K562 (cell line): ENCODE results near the gene SAMD14. TPM values are rescaled to one million over a fixed set of nuclear protein-coding genes. Genes with fewer than 3 reads are reported as not detected.

Experiments used
- ATAC-seq: fragments of 200-7000 bp; cut with Tn5 transposase; 3 replicates; pipeline ENCODE4 v1.9.1; 2020; ENCODE audit warnings: moderate library complexity
- BruUV-seq: library from RNA; stranded (reverse); fragments of 400-500 nt; replicated peaks from 2 replicates; lab custom pipeline; 2021; lab: Mats Ljungman, UMichigan
- CTCF ChIA-PET: fragments of 300-600 bp; formaldehyde crosslinking; extraction: SDS; loops from one replicate; lab custom pipeline; 2021; ENCODE audit warnings: low intra/inter-chr PET ratio; lab: Yijun Ruan, JAX
- POLR2A ChIA-PET: fragments of 300-600, 350-650 bp; sonication (Branson Sonifier 250); formaldehyde crosslinking; extraction: SDS; loops from one replicate; lab custom pipeline; 2021; ENCODE audit warnings: antibody characterized with exemption, inconsistent platforms; lab: Yijun Ruan, JAX
- DNase-seq, 4 experiments: peaks; one replicate each; pipeline versions ENCODE4 v3.0.0 to v3.0.0-alpha.2; 2011 to 2018; ENCODE audit warnings: low spot score in 3 of 4, mixed read lengths in 3 of 4; ENCODE audit errors: extremely low read depth in 1 of 4
- FAIRE-seq: peaks from 2 replicates; lab custom pipeline; 2011; peaks lifted over from hg19 to GRCh38; lab: Jason Lieb, UNC
- H2AFZ ChIP-seq: 2 replicates; pipeline ENCODE4 v1.6.0; 2011; ENCODE audit warnings: low read depth, low read length, control low read depth, inconsistent platforms
- H3K27ac ChIP-seq: fragments of 200-600 bp; 3 replicates; pipeline ENCODE4 v1.8.0; 2011; ENCODE audit warnings: low read depth, mild to moderate bottlenecking, control low read depth, inconsistent platforms, low read length, moderate library complexity, mixed read lengths; ENCODE audit errors: extremely low read depth
- H3K27me3 ChIP-seq, 2 experiments: fragments of 300-600 bp in 1 of 2; 2 replicates in 1 of 2; 3 replicates in 1 of 2; pipeline versions ENCODE4 v1.6.0 to v1.8.0; 2011; ENCODE audit warnings: inconsistent platforms in 2 of 2, low read length in 2 of 2, mild to moderate bottlenecking in 1 of 2, mixed read lengths in 1 of 2, moderate library complexity in 1 of 2; ENCODE audit not compliant: control insufficient read depth in 2 of 2, insufficient read depth in 2 of 2
- H3K36me3 ChIP-seq: fragments of 300-600 bp; 3 replicates; pipeline ENCODE4 v1.8.0; 2011; ENCODE audit warnings: mild to moderate bottlenecking, low read length, inconsistent platforms; ENCODE audit not compliant: control insufficient read depth, insufficient read depth
- H3K4me1 ChIP-seq, 2 experiments: fragments of 200-600 bp in 1 of 2; replicated peaks in 1 of 2; 2 replicates in 1 of 2; 3 replicates in 1 of 2; pipeline versions ENCODE4 v1.5.1 to v1.8.0; 2011; ENCODE audit warnings: inconsistent platforms in 2 of 2, low read length in 2 of 2, mild to moderate bottlenecking in 1 of 2, mixed read lengths in 1 of 2, moderate library complexity in 1 of 2; ENCODE audit not compliant: control insufficient read depth in 2 of 2, insufficient read depth in 2 of 2
- H3K4me2 ChIP-seq: 2 replicates; pipeline ENCODE4 v1.6.1; 2011; ENCODE audit warnings: low read length, control low read depth, inconsistent platforms, mixed read lengths; ENCODE audit not compliant: insufficient read depth
- H3K4me3 ChIP-seq: fragments of 200-600 bp; sonication (generic), shearing (Covaris generic); 2 replicates; pipeline ENCODE4 v1.5.1; 2016; ENCODE audit warnings: control low read depth, inconsistent platforms
- H3K79me2 ChIP-seq: fragments of 200-600 bp; 3 replicates; pipeline ENCODE4 v1.8.0; 2011; ENCODE audit warnings: low read length, inconsistent platforms; ENCODE audit not compliant: control insufficient read depth, insufficient read depth
- H3K9ac ChIP-seq, 2 experiments: 2 replicates each; pipeline versions ENCODE4 v1.6.0 to v1.6.1; 2011; ENCODE audit warnings: low read depth in 2 of 2, low read length in 2 of 2, control low read depth in 1 of 2, inconsistent platforms in 1 of 2, mild to moderate bottlenecking in 1 of 2, mixed read lengths in 1 of 2; ENCODE audit not compliant: insufficient read depth in 1 of 2
- H3K9me1 ChIP-seq: one replicate; pipeline ENCODE4 v1.6.0; 2011; ENCODE audit warnings: inconsistent platforms, mild to moderate bottlenecking, low read length, moderate library complexity; ENCODE audit not compliant: control insufficient read depth, insufficient read depth
- H3K9me3 ChIP-seq: replicated peaks from 2 replicates; pipeline ENCODE4 v1.5.1; 2011; ENCODE audit warnings: low read depth, low read length, inconsistent platforms; ENCODE audit not compliant: control insufficient read depth, insufficient read depth
- H4K20me1 ChIP-seq: replicated peaks from 2 replicates; pipeline ENCODE4 v1.6.1; 2011; ENCODE audit warnings: low read length, inconsistent platforms, mixed read lengths; ENCODE audit not compliant: control insufficient read depth, insufficient read depth
- ATF4 ChIP-seq: fragments of 450-650 bp; formaldehyde crosslinking; IDR thresholded peaks from 2 replicates; pipeline ENCODE4 v1.4.0; 2022; ENCODE audit warnings: mild to moderate bottlenecking, moderate library complexity
- BRF1 ChIP-seq: IDR thresholded peaks from 3 replicates; pipeline ENCODE4 v1.6.1; 2011; ENCODE audit warnings: borderline replicate concordance, mild to moderate bottlenecking; ENCODE audit not compliant: insufficient read length; ENCODE audit errors: extremely low read depth
- FOSL1 ChIP-seq: fragments of 200-800 bp; sonication (Bioruptor generic); conservative IDR thresholded peaks from 2 replicates; pipeline ENCODE4 v1.6.1; 2016; ENCODE audit warnings: missing genetic modification characterization, missing compliant biosample characterization
- KLF1 ChIP-seq: fragments of 450-650 bp; IDR thresholded peaks from 2 replicates; pipeline ENCODE4 v1.6.1; 2016; ENCODE audit warnings: missing genetic modification characterization, missing compliant biosample characterization
- MTA3 ChIP-seq: fragments of 450-650 bp; formaldehyde crosslinking; IDR thresholded peaks from 2 replicates; pipeline ENCODE4 v1.6.1; 2017; ENCODE audit warnings: mild to moderate bottlenecking, borderline replicate concordance
- NFYB ChIP-seq: IDR thresholded peaks from 2 replicates; pipeline ENCODE4 v1.6.1; 2011; ENCODE audit warnings: mild to moderate bottlenecking, moderate library complexity; ENCODE audit not compliant: insufficient read length; ENCODE audit errors: extremely low read depth
- POLR2A ChIP-seq: fragments of 450-650 bp; conservative IDR thresholded peaks from 2 replicates; pipeline ENCODE4 v1.6.1; 2016
- RBM25 ChIP-seq: fragments of 200-400 bp; formaldehyde crosslinking; IDR thresholded peaks from 2 replicates; pipeline ENCODE4 v1.6.1; 2018; ENCODE audit warnings: low read length, low read depth, moderate library complexity; ENCODE audit not compliant: severe bottlenecking
- TFAM ChIP-seq: fragments of 250-450 bp; sonication (Bioruptor Pico); conservative IDR thresholded peaks from 2 replicates; pipeline ENCODE4 v1.5.0; 2021; ENCODE audit warnings: mild to moderate bottlenecking, moderate library complexity
- ZNF586 ChIP-seq: fragments of 450-650 bp; formaldehyde crosslinking; conservative IDR thresholded peaks from 2 replicates; pipeline ENCODE4 v1.4.0; 2020; ENCODE audit warnings: mild to moderate bottlenecking, moderate library complexity
- ZZZ3 ChIP-seq: fragments of 450-650 bp; IDR thresholded peaks from 2 replicates; pipeline ENCODE4 v1.6.1; 2016; ENCODE audit warnings: antibody characterized with exemption, mild to moderate bottlenecking, moderate library complexity
- WGBS: fragments of 100-300 bp; shearing (Covaris generic); methylation state at CpG from one replicate; pipeline ENCODE4 v1.1.6; 2016; ENCODE audit warnings: low coverage, mixed read lengths; ENCODE audit not compliant: insufficient coverage; ENCODE audit errors: missing lambda C conversion rate; 5-methylcytosine and 5-hydroxymethylcytosine counted together
- in situ Hi-C: fragments of 300-500 bp; cut with MboI; formaldehyde crosslinking; loops from 4 replicates; pipeline ENCODE4 v1.15.0; 2018; ENCODE audit warnings: inconsistent platforms, mixed read lengths
- intact Hi-C: fragments of 100-400 bp; cut with micrococcal nuclease; formaldehyde crosslinking; loops from 2 replicates; pipeline ENCODE4 v1.14.2; 2022
- polyA plus RNA-seq, 8 experiments: library from polyadenylated mRNA; depleted of rRNA in 4 of 8; stranded (reverse) in 5 of 8; unstranded in 3 of 8; fragments of >200 nt; fragmentation: Nextera tagmentation in 2 of 8; fragmentation: Illumina TruSeq in 1 of 8; extraction: Ambion mirVana in 2 of 8; extraction: Trizol in 1 of 8; gene quantifications; 2 replicates each; pipeline versions ENCODE4 v1.2.1 to v1.2.3, GENCODE V29; 2011 to 2014; ENCODE audit warnings: inconsistent platforms in 1 of 8, missing spikeins in 1 of 8
- total RNA-seq, 7 experiments: library from RNA; depleted of rRNA in 6 of 7; stranded (reverse); fragments of >200 nt in 6 of 7; fragmentation: Illumina TruSeq in 2 of 7; extraction: Trizol in 2 of 7; gene quantifications; 2 replicates each; pipeline versions ENCODE4 v1.2.1 to v1.2.3, GENCODE V29; 2011 to 2021; ENCODE audit warnings: low replicate concordance in 1 of 7

SAMD14 gene
- total and polyA plus RNA-seq, 9 of the 15 experiments (the other 6 are each of a cell fraction or from before 2014, with no cell fraction given): 0.04 to 0.07 TPM; not detected in 7

- Histone ChIP-seq H2AFZ (no peak overlapping the region), H3K4me1 (peaks cover 0 to 34% of the 10 kb centered on the region in 2 experiments; a peak in 3 of 5 replicates), H3K4me2 (no peak overlapping the region), H3K27me3 (peaks cover 0 to 6% of the 10 kb centered on the region in 2 experiments; a peak in 2 of 5 replicates), H3K79me2 (no peaks in the 10 kb centered on the region), H3K4me3 (no peak overlapping the region), H3K27ac (peak overlapping the region; percentile 39; the same call in 2 of the 3 replicates), H4K20me1 (peaks cover 10% of the 10 kb centered on the region)
- intact Hi-C loops: no loop called here
- DNase-seq (peak in 1 of 4 experiments; percentile 23), ATAC-seq (peak; percentile 34)
- POLR2A ChIA-PET: interaction anchor here (1.0 to 2.0 kb wide), 2 partner anchors 10 to 19 kb away, joined by 3 to 8 read pairs; no protein-coding TSS in a partner anchor
- in situ Hi-C loops: no loop called here
- WGBS: 48% methylated on average over 7 of the region's 7 CpGs
- BruUV-seq: no TSS peak
- 0 out of 2 replicates have a peak, but pooled peaks have one; percentile 56 for TF ChIP-seq POLR2A
- no peak for TF ChIP-seq NFYB
- TF ChIP-seq TFAM (CRISPR knock-in tag): no peak
- TF ChIP-seq ZNF586 (CRISPR knock-in tag): no peak
- no peak for TF ChIP-seq RBM25
- no peak for TF ChIP-seq ZZZ3
- TF ChIP-seq ATF4 (CRISPR knock-in tag): 0 out of 2 replicates have a peak, but pooled peaks have one; percentile 7
- TF ChIP-seq KLF1 (tag): no peak
- no peak for TF ChIP-seq BRF1
- no peak for TF ChIP-seq MTA3
- peak; percentile 17; the same call in 1 of the 2 replicates for TF ChIP-seq FOSL1
- TF ChIP-seq, all 486 proteins: peak for 3
- Histone ChIP-seq H3K36me3 (peaks cover 39% of the 10 kb centered on the region; the same call in 2 of the 3 replicates), H3K9me1 (no peaks in the 10 kb centered on the region), H3K9me3 (no peaks in the 10 kb centered on the region), H3K9ac (peak overlapping the region in 1 of 2 experiments; percentile 24; a peak in 2 of 4 replicates)
- CTCF ChIA-PET: no interaction called here
- FAIRE-seq: no peak
Observed at GRCh38 chr17:50133028-50133768, 3.2 kb upstream of the SAMD14 start.
